K562 (cell line): Measurements from ENCODE around the gene ZCWPW1. TPM values are rescaled to one million over a fixed set of nuclear protein-coding genes. Genes with fewer than 3 reads are reported as not detected.

Source experiments
- BRF1 ChIP-seq: IDR thresholded peaks from 3 replicates; pipeline ENCODE4 v1.6.1; 2011; ENCODE audit warnings: borderline replicate concordance, mild to moderate bottlenecking; ENCODE audit not compliant: insufficient read length; ENCODE audit errors: extremely low read depth
- CBFB ChIP-seq: sonication (generic); formaldehyde crosslinking; IDR thresholded peaks from 2 replicates; pipeline ENCODE4 v1.4.0; 2020; ENCODE audit warnings: mild to moderate bottlenecking, missing genetic modification reagents
- E2F6 ChIP-seq, 2 experiments: IDR thresholded peaks; 2 replicates each; pipeline ENCODE4 v1.6.1; 2011; ENCODE audit warnings: borderline replicate concordance in 1 of 2, control low read depth in 1 of 2, low read depth in 1 of 2, low read length in 1 of 2, mild to moderate bottlenecking in 1 of 2, mixed read lengths in 1 of 2, moderate library complexity in 1 of 2; ENCODE audit not compliant: insufficient read depth in 1 of 2, insufficient read length in 1 of 2, poor library complexity in 1 of 2, severe bottlenecking in 1 of 2; ENCODE audit errors: extremely low read depth in 1 of 2
- ERF ChIP-seq: fragments of 450-650 bp; formaldehyde crosslinking; IDR thresholded peaks from 2 replicates; pipeline ENCODE4 v1.4.0; 2020; ENCODE audit warnings: mild to moderate bottlenecking, mixed read lengths
- FOXK2 ChIP-seq, 2 experiments: fragments of 450-650 bp; IDR thresholded peaks in 1 of 2; conservative IDR thresholded peaks in 1 of 2; 2 replicates each; pipeline ENCODE4 v1.6.1; 2016; ENCODE audit warnings: low read depth in 2 of 2, mild to moderate bottlenecking in 1 of 2
- ILK ChIP-seq: fragments of 450-650 bp; IDR thresholded peaks from 2 replicates; pipeline ENCODE4 v1.6.1; 2016; ENCODE audit warnings: missing genetic modification characterization, low read depth, mild to moderate bottlenecking, missing compliant biosample characterization, moderate library complexity, borderline replicate concordance
- IRF2 ChIP-seq: sonication (generic); formaldehyde crosslinking; IDR thresholded peaks from 2 replicates; pipeline ENCODE4 v1.8.1; 2022; ENCODE audit warnings: mild to moderate bottlenecking, missing genetic modification reagents
- JUNB ChIP-seq: fragments of 450-650 bp; formaldehyde crosslinking; conservative IDR thresholded peaks from 2 replicates; pipeline ENCODE4 v1.4.0; 2020; ENCODE audit warnings: mild to moderate bottlenecking
- MCM7 ChIP-seq, 2 experiments: fragments of 450-650 bp; IDR thresholded peaks; 2 replicates each; pipeline ENCODE4 v1.6.1; 2016 to 2018
- NFIC ChIP-seq: fragments of 450-650 bp; IDR thresholded peaks from 2 replicates; pipeline ENCODE4 v1.6.1; 2017; ENCODE audit warnings: mild to moderate bottlenecking, inconsistent platforms
- RAD21 ChIP-seq, 2 experiments: fragments of 250-450 bp in 1 of 2; fragments of 450-650 bp in 1 of 2; sonication (Bioruptor Pico) in 1 of 2; formaldehyde crosslinking in 1 of 2; IDR thresholded peaks in 1 of 2; conservative IDR thresholded peaks in 1 of 2; 2 replicates each; pipeline versions ENCODE4 v1.4.0 to v1.8.0; 2020 to 2022; ENCODE audit warnings: mild to moderate bottlenecking in 2 of 2, moderate library complexity in 1 of 2
- ZNF444 ChIP-seq: fragments of 250-450 bp; sonication (Bioruptor Pico); IDR thresholded peaks from 2 replicates; pipeline ENCODE4 v1.4.0; 2020; ENCODE audit warnings: mild to moderate bottlenecking, moderate library complexity
- polyA plus RNA-seq, 8 experiments: library from polyadenylated mRNA; depleted of rRNA in 4 of 8; stranded (reverse) in 5 of 8; unstranded in 3 of 8; fragments of >200 nt; fragmentation: Nextera tagmentation in 2 of 8; fragmentation: Illumina TruSeq in 1 of 8; extraction: Ambion mirVana in 2 of 8; extraction: Trizol in 1 of 8; gene quantifications; 2 replicates each; pipeline versions ENCODE4 v1.2.1 to v1.2.3, GENCODE V29; 2011 to 2014; ENCODE audit warnings: inconsistent platforms in 1 of 8, missing spikeins in 1 of 8
- total RNA-seq, 7 experiments: library from RNA; depleted of rRNA in 6 of 7; stranded (reverse); fragments of >200 nt in 6 of 7; fragmentation: Illumina TruSeq in 2 of 7; extraction: Trizol in 2 of 7; gene quantifications; 2 replicates each; pipeline versions ENCODE4 v1.2.1 to v1.2.3, GENCODE V29; 2011 to 2021; ENCODE audit warnings: low replicate concordance in 1 of 7
- TF ChIP-seq, protein P1 (sequence below): fragments of 200-600 bp; sonication (generic); IDR thresholded peaks from one replicate; pipeline ENCODE4 v1.6.1; 2012; ENCODE audit warnings: mild to moderate bottlenecking, low read depth, low read length, inconsistent platforms
- TF ChIP-seq, protein P2 (sequence below): fragments of 250-450 bp; sonication (Bioruptor Pico); IDR thresholded peaks from 2 replicates; pipeline ENCODE4 v1.8.0; 2021; ENCODE audit warnings: moderate library complexity, mild to moderate bottlenecking, inconsistent platforms
- TF ChIP-seq, protein P3 (sequence below): IDR thresholded peaks from 2 replicates; pipeline ENCODE4 v1.6.1; 2011; ENCODE audit not compliant: insufficient read length; ENCODE audit errors: extremely low read depth

The ZCWPW1 gene
- total and polyA plus RNA-seq, 9 of the 15 experiments (the other 6 are each of a cell fraction or from before 2014, with no cell fraction given) = 0.18 to 1.7 (median 1.2) TPM

GRCh38 chr7:100400656-100401055 is 27.8 kb downstream of the ZCWPW1 start (continued):
- no peak for TF ChIP-seq E2F6 (IDR thresholded peaks at IDR 0.05; ENCODE audit: borderline replicate concordance in 1 of 2, extremely low read depth in 1 of 2, insufficient read depth in 1 of 2, insufficient read length in 1 of 2, low read depth in 1 of 2, low read length in 1 of 2, poor library complexity in 1 of 2, severe bottlenecking in 1 of 2)
- TF ChIP-seq CBFB (CRISPR knock-in tag) = no peak
- TF ChIP-seq, protein P1, sequence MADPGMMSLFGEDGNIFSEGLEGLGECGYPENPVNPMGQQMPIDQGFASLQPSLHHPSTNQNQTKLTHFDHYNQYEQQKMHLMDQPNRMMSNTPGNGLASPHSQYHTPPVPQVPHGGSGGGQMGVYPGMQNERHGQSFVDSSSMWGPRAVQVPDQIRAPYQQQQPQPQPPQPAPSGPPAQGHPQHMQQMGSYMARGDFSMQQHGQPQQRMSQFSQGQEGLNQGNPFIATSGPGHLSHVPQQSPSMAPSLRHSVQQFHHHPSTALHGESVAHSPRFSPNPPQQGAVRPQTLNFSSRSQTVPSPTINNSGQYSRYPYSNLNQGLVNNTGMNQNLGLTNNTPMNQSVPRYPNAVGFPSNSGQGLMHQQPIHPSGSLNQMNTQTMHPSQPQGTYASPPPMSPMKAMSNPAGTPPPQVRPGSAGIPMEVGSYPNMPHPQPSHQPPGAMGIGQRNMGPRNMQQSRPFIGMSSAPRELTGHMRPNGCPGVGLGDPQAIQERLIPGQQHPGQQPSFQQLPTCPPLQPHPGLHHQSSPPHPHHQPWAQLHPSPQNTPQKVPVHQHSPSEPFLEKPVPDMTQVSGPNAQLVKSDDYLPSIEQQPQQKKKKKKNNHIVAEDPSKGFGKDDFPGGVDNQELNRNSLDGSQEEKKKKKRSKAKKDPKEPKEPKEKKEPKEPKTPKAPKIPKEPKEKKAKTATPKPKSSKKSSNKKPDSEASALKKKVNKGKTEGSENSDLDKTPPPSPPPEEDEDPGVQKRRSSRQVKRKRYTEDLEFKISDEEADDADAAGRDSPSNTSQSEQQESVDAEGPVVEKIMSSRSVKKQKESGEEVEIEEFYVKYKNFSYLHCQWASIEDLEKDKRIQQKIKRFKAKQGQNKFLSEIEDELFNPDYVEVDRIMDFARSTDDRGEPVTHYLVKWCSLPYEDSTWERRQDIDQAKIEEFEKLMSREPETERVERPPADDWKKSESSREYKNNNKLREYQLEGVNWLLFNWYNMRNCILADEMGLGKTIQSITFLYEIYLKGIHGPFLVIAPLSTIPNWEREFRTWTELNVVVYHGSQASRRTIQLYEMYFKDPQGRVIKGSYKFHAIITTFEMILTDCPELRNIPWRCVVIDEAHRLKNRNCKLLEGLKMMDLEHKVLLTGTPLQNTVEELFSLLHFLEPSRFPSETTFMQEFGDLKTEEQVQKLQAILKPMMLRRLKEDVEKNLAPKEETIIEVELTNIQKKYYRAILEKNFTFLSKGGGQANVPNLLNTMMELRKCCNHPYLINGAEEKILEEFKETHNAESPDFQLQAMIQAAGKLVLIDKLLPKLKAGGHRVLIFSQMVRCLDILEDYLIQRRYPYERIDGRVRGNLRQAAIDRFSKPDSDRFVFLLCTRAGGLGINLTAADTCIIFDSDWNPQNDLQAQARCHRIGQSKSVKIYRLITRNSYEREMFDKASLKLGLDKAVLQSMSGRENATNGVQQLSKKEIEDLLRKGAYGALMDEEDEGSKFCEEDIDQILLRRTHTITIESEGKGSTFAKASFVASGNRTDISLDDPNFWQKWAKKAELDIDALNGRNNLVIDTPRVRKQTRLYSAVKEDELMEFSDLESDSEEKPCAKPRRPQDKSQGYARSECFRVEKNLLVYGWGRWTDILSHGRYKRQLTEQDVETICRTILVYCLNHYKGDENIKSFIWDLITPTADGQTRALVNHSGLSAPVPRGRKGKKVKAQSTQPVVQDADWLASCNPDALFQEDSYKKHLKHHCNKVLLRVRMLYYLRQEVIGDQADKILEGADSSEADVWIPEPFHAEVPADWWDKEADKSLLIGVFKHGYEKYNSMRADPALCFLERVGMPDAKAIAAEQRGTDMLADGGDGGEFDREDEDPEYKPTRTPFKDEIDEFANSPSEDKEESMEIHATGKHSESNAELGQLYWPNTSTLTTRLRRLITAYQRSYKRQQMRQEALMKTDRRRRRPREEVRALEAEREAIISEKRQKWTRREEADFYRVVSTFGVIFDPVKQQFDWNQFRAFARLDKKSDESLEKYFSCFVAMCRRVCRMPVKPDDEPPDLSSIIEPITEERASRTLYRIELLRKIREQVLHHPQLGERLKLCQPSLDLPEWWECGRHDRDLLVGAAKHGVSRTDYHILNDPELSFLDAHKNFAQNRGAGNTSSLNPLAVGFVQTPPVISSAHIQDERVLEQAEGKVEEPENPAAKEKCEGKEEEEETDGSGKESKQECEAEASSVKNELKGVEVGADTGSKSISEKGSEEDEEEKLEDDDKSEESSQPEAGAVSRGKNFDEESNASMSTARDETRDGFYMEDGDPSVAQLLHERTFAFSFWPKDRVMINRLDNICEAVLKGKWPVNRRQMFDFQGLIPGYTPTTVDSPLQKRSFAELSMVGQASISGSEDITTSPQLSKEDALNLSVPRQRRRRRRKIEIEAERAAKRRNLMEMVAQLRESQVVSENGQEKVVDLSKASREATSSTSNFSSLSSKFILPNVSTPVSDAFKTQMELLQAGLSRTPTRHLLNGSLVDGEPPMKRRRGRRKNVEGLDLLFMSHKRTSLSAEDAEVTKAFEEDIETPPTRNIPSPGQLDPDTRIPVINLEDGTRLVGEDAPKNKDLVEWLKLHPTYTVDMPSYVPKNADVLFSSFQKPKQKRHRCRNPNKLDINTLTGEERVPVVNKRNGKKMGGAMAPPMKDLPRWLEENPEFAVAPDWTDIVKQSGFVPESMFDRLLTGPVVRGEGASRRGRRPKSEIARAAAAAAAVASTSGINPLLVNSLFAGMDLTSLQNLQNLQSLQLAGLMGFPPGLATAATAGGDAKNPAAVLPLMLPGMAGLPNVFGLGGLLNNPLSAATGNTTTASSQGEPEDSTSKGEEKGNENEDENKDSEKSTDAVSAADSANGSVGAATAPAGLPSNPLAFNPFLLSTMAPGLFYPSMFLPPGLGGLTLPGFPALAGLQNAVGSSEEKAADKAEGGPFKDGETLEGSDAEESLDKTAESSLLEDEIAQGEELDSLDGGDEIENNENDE = no peak
- TF ChIP-seq, protein P2, sequence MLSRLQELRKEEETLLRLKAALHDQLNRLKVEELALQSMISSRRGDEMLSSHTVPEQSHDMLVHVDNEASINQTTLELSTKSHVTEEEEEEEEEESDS (CRISPR knock-in tag) = no peak
- no peak for TF ChIP-seq MCM7 (IDR thresholded peaks at IDR 0.05)
- TF ChIP-seq IRF2 = no peak
- TF ChIP-seq, protein P3, sequence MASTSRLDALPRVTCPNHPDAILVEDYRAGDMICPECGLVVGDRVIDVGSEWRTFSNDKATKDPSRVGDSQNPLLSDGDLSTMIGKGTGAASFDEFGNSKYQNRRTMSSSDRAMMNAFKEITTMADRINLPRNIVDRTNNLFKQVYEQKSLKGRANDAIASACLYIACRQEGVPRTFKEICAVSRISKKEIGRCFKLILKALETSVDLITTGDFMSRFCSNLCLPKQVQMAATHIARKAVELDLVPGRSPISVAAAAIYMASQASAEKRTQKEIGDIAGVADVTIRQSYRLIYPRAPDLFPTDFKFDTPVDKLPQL = no peak
- TF ChIP-seq BRF1 = no peak
- TF ChIP-seq ERF (CRISPR knock-in tag) = no peak
- TF ChIP-seq ZNF444 (CRISPR knock-in tag) = no peak
- TF ChIP-seq NFIC = no peak
- no peak for TF ChIP-seq FOXK2 (conservative IDR thresholded peaks at IDR 0.05 in 1 of 2, IDR thresholded peaks at IDR 0.05 in 1 of 2; ENCODE audit: low read depth in 2 of 2)
- no peak for TF ChIP-seq JUNB (CRISPR knock-in tag)
- peak; percentile 66 to 92 for TF ChIP-seq RAD21 (CRISPR knock-in tag; conservative IDR thresholded peaks at IDR 0.05 in 1 of 2, IDR thresholded peaks at IDR 0.05 in 1 of 2)
- no peak for TF ChIP-seq ILK (tag)
